Calu3 (cell line): ENCODE data around the gene ERMN. TPM values are rescaled to one million over a fixed set of nuclear protein-coding genes. Genes with fewer than 3 reads are reported as not detected.
A peak's percentile ranks its signal among the peaks of the same experiment; 100 is the strongest.

Source experiments
- BruUV-seq: library from RNA; stranded (reverse); fragments of 400-500 nt; replicated peaks from 2 replicates; lab custom pipeline; 2021; lab: Mats Ljungman, UMichigan
- CTCF ChIA-PET: fragments of 300-600 bp; sonication (Branson Sonifier 250); formaldehyde crosslinking; loops from one replicate; lab custom pipeline; 2022; ENCODE audit warnings: antibody characterized with exemption; lab: Charles Lee
- DNase-seq: peaks from one replicate; pipeline ENCODE4 v3.0.0; 2022
- H3K27ac Mint-ChIP-seq: one replicate; pipeline ENCODE4 v1.8.0; 2022; ENCODE audit warnings: mixed read lengths; ENCODE audit not compliant: unreplicated experiment
- H3K27me3 Mint-ChIP-seq: one replicate; pipeline ENCODE4 v1.8.0; 2022; ENCODE audit warnings: mixed read lengths; ENCODE audit not compliant: unreplicated experiment
- H3K36me3 Mint-ChIP-seq: one replicate; pipeline ENCODE4 v1.8.0; 2022; ENCODE audit warnings: mild to moderate bottlenecking, moderate library complexity, mixed read lengths; ENCODE audit not compliant: insufficient read depth, unreplicated experiment
- H3K4me1 Mint-ChIP-seq: one replicate; pipeline ENCODE4 v1.8.0; 2022; ENCODE audit warnings: mild to moderate bottlenecking, low read depth, mixed read lengths; ENCODE audit not compliant: unreplicated experiment
- H3K4me3 Mint-ChIP-seq: one replicate; pipeline ENCODE4 v1.8.0; 2022; ENCODE audit warnings: mild to moderate bottlenecking, low read depth, moderate library complexity, mixed read lengths; ENCODE audit not compliant: unreplicated experiment
- H3K9me3 Mint-ChIP-seq: one replicate; pipeline ENCODE4 v1.8.0; 2022; ENCODE audit warnings: low read depth, mixed read lengths; ENCODE audit not compliant: unreplicated experiment
- CTCF ChIP-seq: fragments of 200-600 bp; IDR thresholded peaks from one replicate; pipeline ENCODE4 v1.8.0; 2022; ENCODE audit warnings: antibody characterized with exemption; ENCODE audit not compliant: unreplicated experiment
- intact Hi-C: fragments of 100-400 bp; cut with micrococcal nuclease; formaldehyde crosslinking; loops from one replicate; pipeline ENCODE4 v1.10.0; 2022; ENCODE audit not compliant: unreplicated experiment
- total RNA-seq: library from RNA; stranded (reverse); gene quantifications from 2 replicates; pipeline ENCODE4 v1.2.3, GENCODE V29; 2022

Gene ERMN
- total RNA-seq, 1 experiment from 2014 or later: not detected

GRCh38 chr2:157329524-157329923, 3.9 kb upstream of the ERMN start:
- Mint-ChIP-seq H3K36me3 (no peaks in the 10 kb centered on the region), H3K4me3 (no peak overlapping the region), H3K27ac (no peak overlapping the region), H3K27me3 (no peaks in the 10 kb centered on the region), H3K9me3 (no peaks in the 10 kb centered on the region), H3K4me1 (peaks cover 19% of the 10 kb centered on the region)
- no peak for TF ChIP-seq CTCF
- BruUV-seq: no TSS peak
- CTCF ChIA-PET: interaction anchor here (0.8 kb wide), 1 partner anchor 268 kb away, joined by 3 read pairs; no protein-coding TSS in a partner anchor
- intact Hi-C loops: loop anchor here (5.0 kb wide), 2 partner anchors 158 to 268 kb away; no protein-coding TSS in a partner anchor
- peak; percentile 7 for DNase-seq

- no peaks in the 10 kb centered on the region for H3K36me3 Mint-ChIP-seq
- peak; percentile 93 for TF ChIP-seq CTCF
- no peaks in the 10 kb centered on the region for H3K27me3 Mint-ChIP-seq
- no peak overlapping the region for H3K27ac Mint-ChIP-seq
- H3K4me3 Mint-ChIP-seq: no peak overlapping the region
- peak; percentile 84 for DNase-seq
- H3K9me3 Mint-ChIP-seq: no peaks in the 10 kb centered on the region
- no TSS peak for BruUV-seq
- intact Hi-C loops: loop anchor here (5.0 kb wide), 2 partner anchors 159 to 269 kb away; no protein-coding TSS in a partner anchor
- H3K4me1 Mint-ChIP-seq: peaks cover 19% of the 10 kb centered on the region
- CTCF ChIA-PET: interaction anchor here (0.8 to 2.0 kb wide), 3 partner anchors 8 to 161 kb away, joined by 3 to 10 read pairs (median 6); no protein-coding TSS in a partner anchor
These were observed 2.2 kb upstream of the ERMN start for GRCh38 chr2:157327621-157328500.

GRCh38 chr2:157327200-157327599, 1.6 kb upstream of the ERMN start:
- H3K27me3 Mint-ChIP-seq: no peaks in the 10 kb centered on the region
- TF ChIP-seq CTCF: no peak
- no TSS peak for BruUV-seq
- CTCF ChIA-PET: interaction anchor here (1.4 to 2.0 kb wide), 2 partner anchors 8 to 9 kb away, joined by 6 to 10 read pairs; no protein-coding TSS in a partner anchor
- DNase-seq: no peak
- no peaks in the 10 kb centered on the region for H3K36me3 Mint-ChIP-seq
- no peak overlapping the region for H3K4me3 Mint-ChIP-seq
- H3K27ac Mint-ChIP-seq: no peak overlapping the region
- intact Hi-C loops: loop anchor here (5.0 kb wide), 2 partner anchors 160 to 270 kb away; no protein-coding TSS in a partner anchor
- no peaks in the 10 kb centered on the region for H3K9me3 Mint-ChIP-seq
- peaks cover 19% of the 10 kb centered on the region for H3K4me1 Mint-ChIP-seq

GRCh38 chr2:157326698-157327097, 1.1 kb upstream of the ERMN start:
- Mint-ChIP-seq H3K27me3 (no peaks in the 10 kb centered on the region), H3K9me3 (no peaks in the 10 kb centered on the region), H3K27ac (no peak overlapping the region), H3K4me3 (no peak overlapping the region), H3K36me3 (no peaks in the 10 kb centered on the region), H3K4me1 (peaks cover 22% of the 10 kb centered on the region)
- no TSS peak for BruUV-seq
- TF ChIP-seq CTCF: no peak
- no peak for DNase-seq
- CTCF ChIA-PET: interaction anchor here (1.3 to 2.0 kb wide), 2 partner anchors 8 to 10 kb away, joined by 6 read pairs; no protein-coding TSS in a partner anchor
- intact Hi-C loops: loop anchor here (5.0 kb wide), 2 partner anchors 161 to 271 kb away; no protein-coding TSS in a partner anchor
